ENCODE measurements around the gene DTYMK. TPM values are rescaled to one million over a fixed set of nuclear protein-coding genes. Genes with fewer than 3 reads are reported as not detected.
"Not testable (repeated sequence)": the region's sequence is repeated elsewhere in the genome, so short reads cannot be mapped to it uniquely, and the experiment has no call there.

Gene DTYMK
- total RNA-seq, 1 experiment from 2014 or later = 52.0 TPM

GRCh38 chr2:241673797-241674725 is 12.6 kb downstream of the DTYMK start:
- in situ Hi-C loops (cut with HindIII; ENCODE audit: low sequenced_read_pairs) = no loop called here
- peak; percentile 89 for DNase-seq (ENCODE audit: low spot score)

- DNase-seq (ENCODE audit: low spot score) = no peak
- in situ Hi-C loops (cut with HindIII; ENCODE audit: low sequenced_read_pairs) = no loop called here
Measured at GRCh38 chr2:241673189-241673663, 13.4 kb downstream of the DTYMK start.

DNA sequence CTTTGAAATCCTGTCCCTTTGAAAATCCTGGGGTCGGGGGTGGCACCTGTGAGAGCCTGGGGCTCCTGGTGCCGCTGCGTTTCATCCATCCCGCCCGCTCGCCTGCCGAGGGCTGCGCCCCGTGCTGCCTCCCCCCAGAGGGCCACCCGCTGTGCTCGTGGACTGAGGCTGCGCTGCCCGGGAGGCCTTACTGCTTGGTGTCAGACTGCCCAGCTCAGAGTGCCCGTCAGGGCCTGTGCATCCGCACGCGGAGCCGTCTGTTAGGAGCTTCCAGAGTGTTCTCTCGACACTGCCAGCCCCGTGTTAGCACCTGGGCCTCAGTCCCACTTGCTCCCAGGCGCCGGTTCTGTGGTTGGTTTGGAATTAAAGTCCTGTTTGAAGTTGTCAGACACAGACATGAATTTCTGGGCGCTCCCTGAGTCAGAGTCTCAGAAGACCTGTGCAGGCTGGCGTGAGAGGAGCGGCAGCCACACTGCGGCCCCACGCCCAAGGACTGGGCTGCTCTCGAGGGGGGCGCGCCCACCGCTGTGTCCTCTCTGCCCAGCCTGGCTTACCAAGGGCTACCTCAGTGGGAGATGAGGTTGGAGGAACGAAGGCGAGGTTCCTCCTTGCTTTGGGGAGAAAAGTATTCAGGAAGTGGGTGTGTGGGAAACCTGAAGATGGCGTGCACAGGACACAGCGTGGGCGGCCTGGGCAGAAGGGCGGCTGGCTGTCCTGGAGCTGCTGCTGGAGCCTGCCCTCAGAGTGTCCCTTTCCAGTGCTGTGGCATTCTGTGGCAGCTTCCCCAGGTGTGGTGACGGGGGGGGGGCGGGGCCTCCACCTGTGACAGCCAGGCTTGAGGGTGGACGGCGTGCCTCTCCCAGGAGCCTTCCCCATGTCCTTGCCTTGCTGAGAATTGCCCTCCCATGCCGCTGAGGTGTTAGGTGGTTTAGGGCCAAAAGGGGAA is 14.1 kb downstream of the DTYMK start:
- no peak for DNase-seq (ENCODE audit: low spot score)
- in situ Hi-C loops (cut with HindIII; ENCODE audit: low sequenced_read_pairs) = no loop called here

GRCh38 chr2:241671457-241672240 is 15.0 kb downstream of the DTYMK start:
- in situ Hi-C loops (cut with HindIII; ENCODE audit: low sequenced_read_pairs) = no loop called here
- DNase-seq (ENCODE audit: low spot score) = no peak

DNA sequence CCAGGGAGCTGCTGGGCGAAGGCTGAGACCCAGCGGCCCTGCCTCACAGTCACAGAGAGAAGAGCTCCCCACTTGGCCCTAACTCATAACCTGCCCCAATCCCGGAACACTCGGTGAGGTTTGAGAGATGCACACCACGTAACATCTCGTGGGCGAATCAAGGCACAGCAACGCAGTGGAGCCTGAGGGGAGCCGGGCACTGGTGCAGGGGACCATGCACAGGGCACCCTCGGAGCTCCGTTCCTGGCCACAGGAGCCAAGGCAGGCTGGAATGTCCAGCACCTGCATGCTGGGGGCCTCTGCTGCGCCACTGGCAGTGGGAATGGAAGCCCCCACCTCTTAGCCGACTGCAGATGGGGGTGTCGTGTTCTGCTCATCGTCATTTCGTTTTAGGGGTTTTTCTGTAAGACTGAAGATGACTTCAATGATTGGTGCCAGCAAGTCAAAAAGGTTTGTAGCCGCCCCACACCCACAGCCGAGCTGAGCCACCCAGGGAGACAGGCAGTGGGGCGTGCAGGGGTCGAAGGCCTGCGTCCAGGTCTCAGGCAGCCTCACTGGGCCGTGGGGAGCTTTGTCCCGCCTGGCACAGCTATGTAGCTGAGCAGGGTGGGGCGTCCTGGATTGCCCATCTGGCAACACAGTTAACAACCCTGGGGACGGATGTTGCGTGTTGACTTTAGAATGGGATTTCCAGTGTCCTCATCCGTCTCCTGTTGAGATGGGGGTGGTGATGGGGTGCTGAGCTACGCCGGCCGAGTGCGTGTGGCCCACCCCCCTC is 16.1 kb downstream of the DTYMK start:
- in situ Hi-C loops (cut with HindIII; ENCODE audit: low sequenced_read_pairs) = no loop called here
- no peak for DNase-seq (ENCODE audit: low spot score)

- in situ Hi-C loops (cut with HindIII; ENCODE audit: low sequenced_read_pairs) = no loop called here
- no peak for DNase-seq (ENCODE audit: low spot score)
Measured at GRCh38 chr2:241668839-241669238, 17.8 kb downstream of the DTYMK start.

DNA sequence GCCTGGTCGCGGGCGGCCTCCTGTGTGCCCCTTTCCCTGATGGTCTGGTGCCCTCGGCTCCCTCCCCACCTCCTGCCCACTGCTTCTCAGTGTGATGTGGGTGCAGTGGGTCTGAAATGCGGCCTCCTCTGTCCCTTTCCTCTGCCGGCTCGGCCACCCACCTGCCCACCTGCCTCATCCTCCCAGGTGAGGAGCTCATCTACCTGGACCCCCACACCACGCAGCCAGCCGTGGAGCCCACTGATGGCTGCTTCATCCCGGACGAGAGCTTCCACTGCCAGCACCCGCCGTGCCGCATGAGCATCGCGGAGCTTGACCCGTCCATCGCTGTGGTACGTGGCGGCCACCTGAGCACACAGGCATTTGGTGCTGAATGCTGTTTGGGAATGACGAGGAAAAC is 18.3 kb downstream of the DTYMK start:
- in situ Hi-C loops (cut with HindIII; ENCODE audit: low sequenced_read_pairs) = no loop called here
- DNase-seq (ENCODE audit: low spot score) = no peak

DNA sequence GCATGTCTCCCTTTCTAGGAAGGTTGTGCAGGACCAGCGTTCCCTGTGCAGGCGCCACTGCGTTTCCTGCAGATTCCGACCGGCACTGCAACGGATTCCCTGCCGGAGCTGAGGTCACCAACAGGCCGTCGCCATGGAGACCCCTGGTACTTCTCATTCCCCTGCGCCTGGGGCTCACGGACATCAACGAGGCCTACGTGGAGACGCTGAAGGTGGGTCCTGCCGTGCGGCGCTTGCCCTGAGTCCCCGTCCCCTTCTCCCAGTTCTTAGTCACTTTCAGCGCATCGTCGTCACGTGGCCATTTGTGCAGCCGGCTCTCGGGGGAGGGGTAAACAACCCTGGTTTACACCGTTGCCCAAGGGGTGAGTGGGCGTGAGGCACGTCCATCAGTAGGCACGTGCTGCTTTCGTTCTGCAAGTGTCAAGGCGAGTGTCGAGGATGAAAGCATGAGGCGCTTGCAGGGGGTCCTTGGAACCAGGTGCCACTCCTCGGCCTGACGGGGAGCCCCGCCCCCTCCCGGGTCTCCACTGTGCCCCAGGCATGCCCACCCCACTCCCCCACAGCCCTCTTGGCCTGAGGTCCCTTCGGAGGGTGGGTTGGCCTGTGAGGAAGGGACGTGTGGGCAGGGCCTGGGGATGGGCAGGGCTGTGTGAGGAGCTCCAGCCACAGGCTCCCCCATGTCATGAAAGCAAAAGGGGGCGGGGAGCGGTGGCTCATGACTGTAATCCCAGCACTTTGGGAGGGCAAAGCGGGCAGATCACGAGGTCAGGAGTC is 19.8 kb downstream of the DTYMK start:
- in situ Hi-C loops (cut with HindIII; ENCODE audit: low sequenced_read_pairs) = no loop called here

GRCh38 chr2:241665731-241666440 is 20.7 kb downstream of the DTYMK start:
- in situ Hi-C loops (cut with HindIII; ENCODE audit: low sequenced_read_pairs) = no loop called here
- DNase-seq (ENCODE audit: low spot score) = no peak

More for the DNA sequence above, 19.8 kb downstream of the DTYMK start:
- DNase-seq (ENCODE audit: low spot score) = no peak

DNA sequence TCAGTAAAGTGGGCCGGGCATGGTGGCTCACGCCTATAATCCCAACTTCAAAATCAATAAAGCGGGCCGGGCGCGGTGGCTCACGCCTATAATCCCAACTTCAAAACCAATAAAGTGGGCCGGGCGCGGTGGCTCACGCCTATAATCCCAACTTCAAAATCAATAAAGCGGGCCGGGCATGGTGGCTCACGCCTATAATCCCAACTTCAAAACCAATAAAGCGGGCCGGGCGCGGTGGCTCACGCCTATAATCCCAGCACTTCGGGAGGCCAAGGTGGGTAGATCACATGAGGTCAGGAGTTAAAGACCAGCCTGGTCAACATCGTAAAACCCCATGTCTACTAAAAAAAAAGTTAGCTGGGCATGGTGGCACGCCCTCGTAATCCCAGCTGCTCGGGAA is 23.9 kb downstream of the DTYMK start:
- in situ Hi-C loops (cut with HindIII; ENCODE audit: low sequenced_read_pairs) = not testable (repeated sequence)

GRCh38 chr2:241660593-241661213 is 25.9 kb downstream of the DTYMK start:
- in situ Hi-C loops (cut with HindIII; ENCODE audit: low sequenced_read_pairs) = no loop called here

More for the DNA sequence above, 23.9 kb downstream of the DTYMK start:
- not testable (repeated sequence) for DNase-seq (ENCODE audit: low spot score)

DNA sequence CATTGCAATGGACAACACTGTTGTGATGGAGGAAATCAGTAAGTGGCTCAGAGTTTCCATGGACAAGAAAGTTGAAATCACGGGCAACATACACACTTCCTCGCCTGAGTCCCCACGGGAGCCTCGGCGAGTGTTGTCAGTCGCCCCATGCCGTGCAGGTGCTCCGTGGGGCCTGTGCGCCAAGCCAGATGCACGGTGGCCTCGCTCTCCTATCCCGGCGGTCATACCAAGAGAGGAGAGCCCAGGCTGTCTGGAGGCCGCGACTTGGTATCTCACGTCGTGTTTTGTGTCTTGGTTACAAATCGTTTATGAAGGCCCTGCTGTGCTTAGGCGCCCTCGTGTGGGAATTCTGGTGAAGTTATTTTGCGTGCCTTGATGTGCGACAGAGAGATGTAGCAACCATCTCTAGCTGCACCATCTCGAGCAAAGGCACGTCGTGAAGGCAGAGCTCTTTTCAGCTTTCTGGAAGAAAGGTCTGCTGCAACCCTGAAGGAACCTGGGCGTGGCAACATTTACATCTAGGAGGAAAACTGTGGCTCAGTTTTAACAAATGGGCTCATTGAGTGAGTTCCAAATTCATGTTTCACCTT is 27.4 kb downstream of the DTYMK start:
- in situ Hi-C loops (cut with HindIII; ENCODE audit: low sequenced_read_pairs) = no loop called here
- peak; percentile 89 for DNase-seq (ENCODE audit: low spot score)

More at GRCh38 chr2:241660593-241661213, 25.9 kb downstream of the DTYMK start:
- DNase-seq (ENCODE audit: low spot score) = no peak

- no peak for DNase-seq (ENCODE audit: low spot score)
- in situ Hi-C loops (cut with HindIII; ENCODE audit: low sequenced_read_pairs) = no loop called here
Measured at GRCh38 chr2:241658296-241658695, 28.3 kb downstream of the DTYMK start.

DNA sequence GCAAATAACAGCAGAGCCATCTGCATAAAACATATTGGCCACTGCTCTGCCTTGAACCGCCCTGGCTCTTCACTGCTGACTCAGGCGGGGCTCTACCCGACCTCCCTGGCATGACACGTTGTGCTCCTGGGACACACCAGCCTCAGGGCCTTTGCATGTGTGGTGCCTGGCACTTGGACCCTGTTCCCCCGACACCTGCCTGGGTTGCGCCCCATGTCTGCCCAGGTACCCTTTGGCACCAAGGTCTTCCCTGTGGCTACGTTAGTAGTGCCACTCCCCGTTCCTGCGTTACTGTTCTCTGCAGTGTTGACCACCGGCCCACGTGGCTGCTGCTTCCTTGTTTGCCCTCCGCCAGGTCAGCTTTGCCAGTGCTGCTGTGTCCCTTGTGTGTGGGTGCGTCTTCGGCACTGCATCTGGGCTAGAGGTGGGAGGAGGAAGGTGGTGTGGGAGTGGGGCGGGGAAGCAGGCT is 28.8 kb downstream of the DTYMK start:
- DNase-seq (ENCODE audit: low spot score) = no peak
- in situ Hi-C loops (cut with HindIII; ENCODE audit: low sequenced_read_pairs) = no loop called here

GRCh38 chr2:241656190-241656741 is 30.3 kb downstream of the DTYMK start:
- no peak for DNase-seq (ENCODE audit: low spot score)
- in situ Hi-C loops (cut with HindIII; ENCODE audit: low sequenced_read_pairs) = no loop called here

Measured in G401 (cell line).